Measurements from ENCODE around the gene ARSG.
"Not testable (repeated sequence)": the region's sequence is repeated elsewhere in the genome, so short reads cannot be mapped to it uniquely, and the experiment has no call there.

ARSG gene

GRCh38 chr17:68248199-68248825 is 43.0 kb upstream of the ARSG start:
- Histone ChIP-seq H3K4me3 (ENCODE audit: low read length) (peak overlapping the region; percentile 86), H3F3A (ENCODE audit: control insufficient read depth, insufficient read depth) (peaks cover 54% of the 10 kb centered on the region)

GRCh38 chr17:68248891-68249290 is 42.4 kb upstream of the ARSG start:
- Histone ChIP-seq H3K27me3 (ENCODE audit: control insufficient read depth, low read length) (no peaks in the 10 kb centered on the region), H3K27ac (ENCODE audit: low read depth, low read length) (peak overlapping the region; percentile 85), H3F3A (ENCODE audit: control insufficient read depth, insufficient read depth) (peaks cover 54% of the 10 kb centered on the region), H3K36me3 (ENCODE audit: control insufficient read depth, low read length) (peaks cover 55% of the 10 kb centered on the region), H3K4me2 (ENCODE audit: low read length) (peak overlapping the region; percentile 95), H4K20me1 (ENCODE audit: control insufficient read depth, insufficient read depth, low read depth, low read length) (no peaks in the 10 kb centered on the region), H3K9me2 (replicated peaks; ENCODE audit: control insufficient read depth, low read length) (no peaks in the 10 kb centered on the region), H3K9me3 (ENCODE audit: control insufficient read depth, insufficient read depth, low read length) (no peaks in the 10 kb centered on the region), H3K4me3 (ENCODE audit: low read length) (peak overlapping the region; percentile 86), H3K4me1 (ENCODE audit: control insufficient read depth, low read length) (peaks cover 88% of the 10 kb centered on the region), H3K79me2 (ENCODE audit: control insufficient read depth, low read length) (peaks cover 72% of the 10 kb centered on the region)
- TF ChIP-seq CTCF (IDR thresholded peaks at IDR 0.05; ENCODE audit: low read depth, low read length, poor library complexity, severe bottlenecking) (no peak), EZH2phosphoT487 (IDR thresholded peaks at IDR 0.05; ENCODE audit: borderline replicate concordance, low read length) (no peak)

More at GRCh38 chr17:68248199-68248825, 43.0 kb upstream of the ARSG start:
- H4K20me1 ChIP-seq (ENCODE audit: control insufficient read depth, insufficient read depth, low read depth, low read length): no peaks in the 10 kb centered on the region
- TF ChIP-seq EZH2phosphoT487 (IDR thresholded peaks at IDR 0.05; ENCODE audit: borderline replicate concordance, low read length) (no peak), CTCF (IDR thresholded peaks at IDR 0.05; ENCODE audit: low read depth, low read length, poor library complexity, severe bottlenecking) (no peak)
- peak overlapping the region; percentile 95 for H3K4me2 ChIP-seq (ENCODE audit: low read length)
- peaks cover 72% of the 10 kb centered on the region for H3K79me2 ChIP-seq (ENCODE audit: control insufficient read depth, low read length)
- peaks cover 52% of the 10 kb centered on the region for H3K36me3 ChIP-seq (ENCODE audit: control insufficient read depth, low read length)
- no peaks in the 10 kb centered on the region for H3K27me3 ChIP-seq (ENCODE audit: control insufficient read depth, low read length)
- H3K27ac ChIP-seq (ENCODE audit: low read depth, low read length): peak overlapping the region; percentile 85
- H3K9me2 ChIP-seq (replicated peaks; ENCODE audit: control insufficient read depth, low read length): no peaks in the 10 kb centered on the region
- H3K9me3 ChIP-seq (ENCODE audit: control insufficient read depth, insufficient read depth, low read length): no peaks in the 10 kb centered on the region
- H3K4me1 ChIP-seq (ENCODE audit: control insufficient read depth, low read length): peaks cover 86% of the 10 kb centered on the region

- H4K20me1 ChIP-seq (ENCODE audit: control insufficient read depth, insufficient read depth, low read depth, low read length): no peaks in the 10 kb centered on the region
- H3K9me2 ChIP-seq (replicated peaks; ENCODE audit: control insufficient read depth, low read length): no peaks in the 10 kb centered on the region
- peaks cover 60% of the 10 kb centered on the region for H3K36me3 ChIP-seq (ENCODE audit: control insufficient read depth, low read length)
- TF ChIP-seq EZH2phosphoT487 (IDR thresholded peaks at IDR 0.05; ENCODE audit: borderline replicate concordance, low read length): no peak
- no peak for TF ChIP-seq CTCF (IDR thresholded peaks at IDR 0.05; ENCODE audit: low read depth, low read length, poor library complexity, severe bottlenecking)
- no peaks in the 10 kb centered on the region for H3K9me3 ChIP-seq (ENCODE audit: control insufficient read depth, insufficient read depth, low read length)
- H3K27me3 ChIP-seq (ENCODE audit: control insufficient read depth, low read length): no peaks in the 10 kb centered on the region
- peak overlapping the region; percentile 86 for H3K4me3 ChIP-seq (ENCODE audit: low read length)
- H3K27ac ChIP-seq (ENCODE audit: low read depth, low read length): peak overlapping the region; percentile 85
- peaks cover 72% of the 10 kb centered on the region for H3K79me2 ChIP-seq (ENCODE audit: control insufficient read depth, low read length)
- peak overlapping the region; percentile 95 for H3K4me2 ChIP-seq (ENCODE audit: low read length)
- peaks cover 88% of the 10 kb centered on the region for H3K4me1 ChIP-seq (ENCODE audit: control insufficient read depth, low read length)
- H3F3A ChIP-seq (ENCODE audit: control insufficient read depth, insufficient read depth): peaks cover 54% of the 10 kb centered on the region
Observed at GRCh38 chr17:68249354-68249765, 41.9 kb upstream of the ARSG start.

GRCh38 chr17:68253426-68253825 is 37.9 kb upstream of the ARSG start:
- peak overlapping the region; percentile 84 for H3K4me2 ChIP-seq (ENCODE audit: low read length)
- H3K9me2 ChIP-seq (replicated peaks; ENCODE audit: control insufficient read depth, low read length): not testable (repeated sequence)

More at GRCh38 chr17:68253426-68253825, 37.9 kb upstream of the ARSG start:
- H3K27me3 ChIP-seq (ENCODE audit: control insufficient read depth, low read length); H4K20me1 ChIP-seq (ENCODE audit: control insufficient read depth, insufficient read depth, low read depth, low read length); H3K9me3 ChIP-seq (ENCODE audit: control insufficient read depth, insufficient read depth, low read length): not testable (repeated sequence)
- Histone ChIP-seq H3K27ac (ENCODE audit: low read depth, low read length) (peak overlapping the region; percentile 97), H3K4me3 (ENCODE audit: low read length) (peak overlapping the region; percentile 69), H3K79me2 (ENCODE audit: control insufficient read depth, low read length) (peaks cover 65% of the 10 kb centered on the region), H3K4me1 (ENCODE audit: control insufficient read depth, low read length) (peaks cover 100% of the 10 kb centered on the region), H3K36me3 (ENCODE audit: control insufficient read depth, low read length) (peaks cover 86% of the 10 kb centered on the region), H3F3A (ENCODE audit: control insufficient read depth, insufficient read depth) (peaks cover 65% of the 10 kb centered on the region)
